Lung (tissue), 12 donors: ENCODE data around the gene GLIS1. TPM values are rescaled to one million over a fixed set of nuclear protein-coding genes. Genes with fewer than 3 reads are reported as not detected.

Source experiments
- ATAC-seq: fragments of 200-7000 bp; cut with Tn5 transposase; one replicate; pipeline ENCODE4 v1.9.1; 2020; ENCODE audit warnings: moderate number of reproducible peaks; ENCODE audit not compliant: insufficient read depth, low FRiP score
- DNase-seq, 3 donors: peaks; one replicate each; pipeline ENCODE4 v3.0.0-alpha.2; 2013 to 2017
- H3K27ac ChIP-seq, 2 donors: one replicate each; pipeline ENCODE4 v1.5.1; 2013; ENCODE audit warnings: mild to moderate bottlenecking in 2 of 2, moderate library complexity in 2 of 2, control low read depth in 1 of 2, inconsistent platforms in 1 of 2, low read depth in 1 of 2, low read length in 1 of 2
- H3K27me3 ChIP-seq, 3 donors: one replicate each; pipeline ENCODE4 v1.5.1; 2013; ENCODE audit warnings: low read length in 2 of 3; ENCODE audit not compliant: control insufficient read depth in 3 of 3, insufficient read depth in 3 of 3
- H3K36me3 ChIP-seq, 4 donors: one replicate each; pipeline ENCODE4 v1.5.1; 2013; ENCODE audit warnings: low read length in 4 of 4, mild to moderate bottlenecking in 1 of 4, moderate library complexity in 1 of 4; ENCODE audit not compliant: control insufficient read depth in 4 of 4, insufficient read depth in 4 of 4
- H3K4me1 ChIP-seq, 5 donors: one replicate each; pipeline ENCODE4 v1.5.1; 2013; ENCODE audit warnings: low read length in 5 of 5, mild to moderate bottlenecking in 2 of 5, moderate library complexity in 1 of 5; ENCODE audit not compliant: control insufficient read depth in 5 of 5, insufficient read depth in 5 of 5
- H3K4me3 ChIP-seq: one replicate; pipeline ENCODE4 v1.5.1; 2013; ENCODE audit warnings: mild to moderate bottlenecking, control low read depth, moderate library complexity
- H3K9ac ChIP-seq, 2 donors: one replicate each; pipeline ENCODE4 v1.5.1; 2013; ENCODE audit warnings: low read length in 2 of 2, control low read depth in 1 of 2; ENCODE audit not compliant: insufficient read depth in 1 of 2
- H3K9me3 ChIP-seq, 4 donors: one replicate each; pipeline ENCODE4 v1.5.1; 2013; ENCODE audit warnings: low read length in 3 of 4, mild to moderate bottlenecking in 1 of 4, moderate library complexity in 1 of 4; ENCODE audit not compliant: control insufficient read depth in 4 of 4, insufficient read depth in 3 of 4
- CTCF ChIP-seq: IDR thresholded peaks from 2 replicates; pipeline ENCODE4 v1.5.1; 2012; ENCODE audit warnings: mild to moderate bottlenecking; ENCODE audit errors: control extremely low read depth, extremely low read depth
- WGBS, 2 donors: extraction: QIAGEN DNeasy Blood & Tissue Kit; methylation state at CpG; one replicate each; pipeline ENCODE4 v1.1.7; 2013; 5-methylcytosine and 5-hydroxymethylcytosine counted together
- polyA plus RNA-seq, 2 donors: library from polyadenylated mRNA; stranded (reverse); fragments of 200-250 nt; gene quantifications; one replicate each; pipeline ENCODE4 v1.2.1, GENCODE V29; 2013
- total RNA-seq, 2 donors: library from RNA; depleted of rRNA in 1 of 2; stranded (reverse); fragments of >200 nt in 1 of 2; gene quantifications; one replicate each; pipeline ENCODE4 v1.2.1, GENCODE V29; 2014 to 2021
- donor health status: control.
- donor health status: control.
- donor health status: Bipolar disorder and iron deficiency.
- donor health status: healthy.
- donor health status: DM: yes; HTN: yes; CAD: no.

GLIS1 gene
- total and polyA plus RNA-seq, 4 donors = 0.05 to 0.18 (median 0.17) TPM; not detected in 1

- Histone ChIP-seq H3K36me3 (no peaks in the 10 kb centered on the region), H3K9ac (no peak overlapping the region), H3K4me1 (no peaks in the 10 kb centered on the region), H3K27ac (no peak overlapping the region), H3K9me3 (peaks cover 0 to 3% (median 0%) of the 10 kb centered on the region in 4 donors), H3K27me3 (peaks cover 0 to 2% (median 0%) of the 10 kb centered on the region in 3 donors), H3K4me3 (no peak overlapping the region)
- ATAC-seq = no peak
- 79 to 89% methylated on average over 10 of the region's 10 CpGs for WGBS, 2 donors
- no peak for DNase-seq
- no peak for TF ChIP-seq CTCF
Observed at GRCh38 chr1:53634571-53634979, 104.4 kb downstream of the GLIS1 start.

DNA sequence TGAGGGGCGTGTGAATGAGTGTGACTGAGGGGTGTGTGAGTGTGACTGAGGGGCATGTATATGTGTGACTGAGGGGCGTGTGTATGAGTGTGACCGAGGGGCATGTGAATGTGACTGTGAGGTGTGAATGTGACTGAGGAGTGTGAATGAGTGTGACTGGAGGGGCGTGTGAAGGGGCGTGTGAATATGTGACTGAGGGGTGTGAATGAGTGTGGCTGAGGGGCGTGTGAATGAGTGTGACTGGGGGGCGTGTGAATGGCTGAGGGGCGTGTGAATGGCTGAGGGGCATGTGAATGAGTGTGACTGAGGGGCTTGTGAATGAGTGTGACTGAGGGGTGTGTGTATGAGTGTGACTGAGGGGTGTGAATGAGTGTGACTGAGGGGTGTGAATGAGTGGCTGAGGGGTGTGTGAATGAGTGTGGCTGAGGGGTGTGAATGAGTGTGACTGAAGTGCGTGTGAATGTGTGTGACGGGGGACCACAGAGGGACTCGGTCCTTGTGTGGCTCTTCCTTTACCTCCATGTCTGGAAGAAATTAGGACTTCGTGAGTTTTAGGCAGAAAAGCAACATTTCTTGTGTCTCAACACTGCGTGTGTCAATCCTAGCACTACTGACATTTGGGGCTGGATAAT, 105.8 kb downstream of the GLIS1 start:
- WGBS, 2 donors = 93 to 97% methylated on average over 13 of the region's 13 CpGs
- Histone ChIP-seq H3K9ac (no peak overlapping the region), H3K27me3 (peaks cover 0 to 2% (median 0%) of the 10 kb centered on the region in 3 donors), H3K4me3 (no peak overlapping the region), H3K27ac (no peak overlapping the region), H3K9me3 (peaks cover 0 to 7% (median 0%) of the 10 kb centered on the region in 4 donors), H3K4me1 (no peaks in the 10 kb centered on the region), H3K36me3 (no peaks in the 10 kb centered on the region)
- DNase-seq = no peak
- TF ChIP-seq CTCF = no peak
- no peak for ATAC-seq

- no peak overlapping the region for H3K9ac ChIP-seq
- no peak overlapping the region for H3K27ac ChIP-seq
- TF ChIP-seq CTCF = no peak
- ATAC-seq (no peak), DNase-seq (no peak)
- H3K9me3 ChIP-seq = peaks cover 0 to 6% (median 0%) of the 10 kb centered on the region in 4 donors
- H3K27me3 ChIP-seq = peaks cover 0 to 2% (median 0%) of the 10 kb centered on the region in 3 donors
- no peaks in the 10 kb centered on the region for H3K4me1 ChIP-seq
- WGBS, 2 donors = 85 to 88% methylated on average over 6 of the region's 6 CpGs
- H3K36me3 ChIP-seq = no peaks in the 10 kb centered on the region
- no peak overlapping the region for H3K4me3 ChIP-seq
Observed at GRCh38 chr1:53631622-53632310, 107.2 kb downstream of the GLIS1 start.
